GM10266 (cell line): ENCODE results near the gene AK9.
"Not testable (repeated sequence)": the region's sequence is repeated elsewhere in the genome, so short reads cannot be mapped to it uniquely, and the experiment has no call there.

Source experiments
- DNase-seq: peaks from one replicate; pipeline ENCODE4 v3.0.0; 2012; ENCODE audit errors: extremely low spot score
- CTCF ChIP-seq: IDR thresholded peaks from 2 replicates; pipeline ENCODE4 v1.5.1; 2012; ENCODE audit warnings: mild to moderate bottlenecking, low read depth; ENCODE audit not compliant: control insufficient read depth, insufficient read depth; ENCODE audit errors: missing control alignments

Gene AK9

GRCh38 chr6:109696355-109696754, 5.4 kb upstream of the AK9 start:
- TF ChIP-seq CTCF = no peak
- DNase-seq = no peak

- DNase-seq = no peak
- TF ChIP-seq CTCF = peak; percentile 12
Measured at GRCh38 chr6:109695468-109695867, 4.5 kb upstream of the AK9 start.

- TF ChIP-seq CTCF = no peak
- peak; percentile 14 for DNase-seq
Measured at GRCh38 chr6:109693111-109693510, 2.1 kb upstream of the AK9 start.

GRCh38 chr6:109690373-109690736, 647 bp downstream of the AK9 start:
- no peak for TF ChIP-seq CTCF
- DNase-seq = peak; percentile 38

GRCh38 chr6:109687271-109687761, 3.7 kb downstream of the AK9 start:
- no peak for DNase-seq
- TF ChIP-seq CTCF = no peak

GRCh38 chr6:109686566-109687265, 4.3 kb downstream of the AK9 start:
- DNase-seq = no peak

GRCh38 chr6:109678661-109679505, 12.1 kb downstream of the AK9 start:
- DNase-seq = not testable (repeated sequence)

More at GRCh38 chr6:109686566-109687265, 4.3 kb downstream of the AK9 start:
- TF ChIP-seq CTCF = no peak
